Spleen (tissue), 3 donors: ENCODE data around the gene C16orf89.
"Not testable (repeated sequence)": the region's sequence is repeated elsewhere in the genome, so short reads cannot be mapped to it uniquely, and the experiment has no call there.

ENCODE experiments used
- POLR2A ChIP-seq, 3 donors: fragments of 450-650 bp; IDR thresholded peaks; one replicate each; pipeline ENCODE4 v1.5.1; 2017; ENCODE audit warnings: antibody characterized with exemption in 3 of 3, mild to moderate bottlenecking in 1 of 3
- POLR2AphosphoS5 ChIP-seq, 3 donors: sonication (generic); formaldehyde crosslinking; IDR thresholded peaks; one replicate each; pipeline ENCODE4 v1.5.1; 2017; ENCODE audit warnings: antibody characterized with exemption in 3 of 3

GRCh38 chr16:5083646-5084045 lies 17.9 kb upstream of the C16orf89 start:
- peak in 1 of 3 donors; percentile 14 for TF ChIP-seq POLR2AphosphoS5 (IDR thresholded peaks at IDR 0.05)
- not testable (repeated sequence) for TF ChIP-seq POLR2A (IDR thresholded peaks at IDR 0.05)
